ENCODE data around the gene CTTN.

The CTTN gene

DNA sequence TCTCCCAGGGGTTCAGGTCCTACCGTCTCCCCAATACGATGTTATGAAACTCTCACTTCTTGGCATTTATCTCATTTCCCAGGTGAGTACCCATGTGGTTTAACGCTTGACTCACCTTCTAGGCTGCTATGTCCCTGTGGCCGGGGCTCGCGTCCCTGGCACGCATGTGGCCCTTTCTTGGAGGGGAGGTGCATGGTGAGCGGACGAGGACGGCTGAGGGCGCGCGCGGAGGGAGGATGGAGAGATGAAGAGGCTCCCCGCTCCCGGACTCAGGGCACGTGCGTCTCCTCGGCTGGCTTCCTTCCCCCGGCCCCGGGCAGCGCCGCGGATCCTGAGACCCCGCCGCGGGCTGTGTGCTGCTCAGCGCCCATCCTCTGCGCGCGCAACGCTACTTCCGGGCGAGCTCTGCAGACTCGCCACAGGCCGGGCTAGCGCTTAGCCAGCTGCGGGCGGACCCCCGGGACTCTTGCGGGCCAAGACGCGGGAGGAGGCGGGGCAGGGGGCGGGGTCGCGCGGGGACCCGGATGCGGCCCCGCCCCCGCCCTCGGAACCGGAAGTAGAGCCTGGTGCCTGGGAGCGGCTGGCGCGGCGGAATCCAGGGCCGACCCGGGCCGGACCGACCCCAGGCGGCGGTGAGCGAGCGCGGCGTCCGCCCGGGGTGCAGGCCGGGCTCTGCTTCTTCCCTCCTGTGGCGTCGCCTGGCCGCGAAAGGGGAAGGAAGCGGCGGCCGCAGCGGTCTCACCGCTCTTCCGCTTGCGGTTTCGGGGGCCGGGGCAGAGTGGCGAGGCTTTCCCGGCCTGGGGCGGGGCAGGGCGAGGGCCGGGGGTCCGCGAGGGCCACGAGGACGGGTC is at the start of gene CTTN:
CTTN (plus strand) TSS at position 547 of the 851 bp plus-strand sequence. CDS start 8,769 bp downstream, outside the sequence.
- peak; percentile 82 to 84 for DNase-seq

DNA sequence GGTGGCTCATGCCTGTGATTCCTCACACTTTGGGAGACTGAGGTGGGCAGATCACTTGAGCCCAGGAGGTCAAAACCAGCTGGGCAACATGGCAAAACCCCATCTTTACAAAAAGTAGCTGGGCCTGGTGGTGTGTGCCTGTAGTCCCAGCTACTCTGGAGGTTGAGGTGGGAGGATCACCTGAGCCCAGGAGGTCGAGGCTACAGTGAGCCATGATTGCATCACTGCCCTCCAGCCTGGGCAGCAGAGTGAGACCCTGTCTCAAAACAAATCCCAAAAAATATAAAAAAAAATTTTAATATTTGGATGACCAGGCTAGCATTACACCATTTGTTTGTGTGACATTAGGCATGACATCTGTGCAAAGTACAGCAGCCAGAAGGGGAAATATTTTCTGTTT is 49.7 kb upstream of the CTTN start:
- DNase-seq: no peak

DNA sequence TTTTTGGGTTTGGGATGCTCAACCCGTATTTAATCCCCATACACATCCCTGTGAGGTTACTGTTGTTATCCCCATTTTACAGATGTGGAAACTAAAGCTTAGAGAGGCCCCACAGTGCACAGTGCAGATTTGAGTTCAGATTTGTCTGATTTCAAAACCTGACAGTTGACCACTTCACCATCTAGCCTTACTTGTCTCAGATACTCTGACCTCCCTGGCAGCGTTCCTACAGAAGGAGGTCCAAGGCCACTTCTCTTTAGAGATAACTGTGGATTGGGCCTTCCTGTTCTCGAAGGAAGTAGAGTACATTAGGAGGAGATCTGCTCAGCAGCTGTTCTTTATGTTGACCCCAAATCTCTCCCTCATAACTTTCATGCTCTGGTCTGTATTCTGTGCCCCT is 46.7 kb upstream of the CTTN start:
- DNase-seq: no peak

DNA sequence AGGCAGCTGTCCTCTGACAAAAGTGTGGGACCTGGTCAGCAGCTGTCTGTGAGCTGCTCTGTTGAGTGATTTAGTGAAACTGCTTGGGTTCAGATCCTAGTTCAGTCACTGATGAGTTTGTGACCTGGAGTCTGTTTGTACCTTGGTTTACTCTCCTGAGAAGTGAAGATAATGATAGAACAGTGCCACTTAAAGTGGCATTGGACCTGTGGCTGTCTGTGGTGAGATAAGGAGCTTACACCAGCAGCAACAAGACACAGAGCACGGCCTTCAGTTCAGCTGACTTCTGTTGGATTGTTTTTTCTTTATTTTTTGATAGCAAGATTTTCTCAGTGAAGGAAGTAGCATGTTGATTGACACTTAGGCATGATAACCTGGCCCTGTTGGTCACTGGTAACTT is 46.2 kb upstream of the CTTN start:
- DNase-seq: no peak

DNA sequence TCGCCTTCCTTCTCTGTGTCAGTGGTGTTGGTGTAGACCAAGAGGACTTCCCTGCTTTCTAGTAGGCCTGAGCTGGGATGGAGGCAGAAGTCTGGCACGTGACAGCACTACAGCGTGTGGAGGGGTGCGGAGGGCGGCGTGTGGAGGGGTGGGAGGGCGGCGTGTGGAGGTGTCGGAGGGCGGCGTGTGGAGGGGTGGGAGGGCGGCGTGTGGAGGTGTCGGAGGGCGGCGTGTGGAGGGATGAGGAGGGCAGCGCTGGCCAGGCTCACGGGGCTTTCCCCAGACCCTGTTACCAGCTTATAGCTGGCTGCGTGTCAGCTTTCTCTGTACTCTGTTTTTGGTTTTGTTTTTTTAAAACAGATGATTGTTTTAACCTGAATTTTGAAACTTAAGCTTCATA is 45.7 kb upstream of the CTTN start:
- DNase-seq: no peak

DNA sequence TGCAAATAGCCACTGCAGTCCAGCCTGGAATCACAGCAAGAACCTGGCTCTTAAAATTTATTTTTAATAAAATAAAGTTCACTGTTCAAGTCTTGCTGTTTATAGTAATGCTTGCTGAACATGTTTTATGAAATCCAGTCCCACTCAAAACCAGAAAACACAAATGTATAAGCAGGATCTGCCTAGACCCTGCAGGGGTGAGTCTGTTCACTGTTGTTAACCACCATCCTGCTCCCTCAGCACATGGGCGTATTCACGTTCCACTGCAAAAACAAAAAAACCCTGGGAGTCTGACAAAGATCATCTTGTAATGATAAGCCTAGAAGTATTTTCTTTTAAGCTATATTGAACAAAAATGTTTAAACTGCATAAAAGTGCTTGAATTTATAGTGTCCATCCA is 45.0 kb upstream of the CTTN start:
- no peak for DNase-seq

DNA sequence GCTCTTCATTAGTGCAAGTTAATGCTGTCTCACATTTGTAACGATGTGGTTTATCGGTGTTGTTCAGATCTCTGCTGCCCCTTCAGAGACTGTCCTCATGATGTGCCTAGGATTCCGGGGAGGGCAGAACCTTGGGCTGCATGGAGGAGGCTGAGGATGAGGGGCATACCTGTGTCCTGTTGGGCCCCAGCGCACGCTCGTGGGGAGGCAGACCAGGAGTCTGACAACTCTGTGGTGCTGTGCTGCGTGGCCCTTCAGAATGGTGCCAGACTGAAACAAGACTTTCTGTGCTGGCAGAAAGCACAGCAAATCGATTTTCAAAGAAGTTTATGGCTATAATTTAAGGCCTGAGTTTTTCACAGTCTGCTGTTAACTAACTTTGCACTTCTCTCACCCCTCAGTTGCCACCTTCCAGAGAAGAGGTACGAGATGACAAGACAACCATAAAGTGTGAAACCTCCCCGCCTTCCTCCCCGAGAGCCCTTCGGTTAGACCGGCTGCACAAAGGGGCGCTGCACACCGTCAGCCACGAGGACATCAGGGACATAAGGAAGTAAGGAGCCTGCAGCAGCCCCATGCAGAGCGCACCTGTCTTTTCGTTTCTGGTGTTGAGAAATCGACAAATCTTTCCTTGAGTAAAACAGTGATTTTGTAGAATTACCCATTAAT is 44.3 kb upstream of the CTTN start:
- DNase-seq: no peak

DNA sequence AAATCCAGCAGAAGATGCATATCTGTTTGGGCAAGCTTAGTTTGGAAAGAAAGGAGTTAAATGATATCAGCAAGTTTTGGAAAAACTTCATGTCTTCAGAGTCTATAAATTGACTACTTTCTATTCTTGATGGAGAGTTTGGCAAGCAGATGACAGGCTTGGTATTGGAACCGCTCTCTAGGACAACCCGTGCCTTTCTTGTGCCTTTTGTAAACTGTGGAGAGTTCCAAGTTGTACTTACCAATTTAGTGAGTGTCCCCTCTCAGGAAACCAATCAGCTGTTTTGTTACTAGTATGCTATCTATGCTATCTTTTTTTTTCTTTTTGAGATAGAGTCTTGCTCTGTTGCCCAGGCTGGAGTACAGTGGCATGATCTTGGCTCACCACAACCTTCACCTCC is 43.7 kb upstream of the CTTN start:
- no peak for DNase-seq

DNA sequence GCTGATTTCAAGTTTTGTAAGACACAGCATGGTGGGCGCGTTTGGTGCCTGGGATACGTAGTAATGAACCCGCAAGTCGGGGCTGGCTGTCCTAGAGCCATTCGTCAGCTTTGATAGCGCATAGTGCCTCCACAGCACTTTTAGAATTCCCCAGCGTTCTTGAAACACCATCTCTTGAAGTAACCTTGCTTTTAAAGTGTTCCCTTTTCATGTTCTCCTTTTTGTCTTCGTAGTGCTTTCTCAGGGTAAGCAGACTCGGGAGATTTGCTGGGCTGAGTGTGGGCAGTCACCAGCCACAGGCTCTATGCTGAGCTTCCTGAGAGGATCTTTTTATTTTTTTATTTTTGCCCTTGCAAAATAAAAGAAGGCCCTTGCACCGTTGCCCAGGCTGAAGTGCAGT is 39.6 kb upstream of the CTTN start:
- no peak for DNase-seq

DNA sequence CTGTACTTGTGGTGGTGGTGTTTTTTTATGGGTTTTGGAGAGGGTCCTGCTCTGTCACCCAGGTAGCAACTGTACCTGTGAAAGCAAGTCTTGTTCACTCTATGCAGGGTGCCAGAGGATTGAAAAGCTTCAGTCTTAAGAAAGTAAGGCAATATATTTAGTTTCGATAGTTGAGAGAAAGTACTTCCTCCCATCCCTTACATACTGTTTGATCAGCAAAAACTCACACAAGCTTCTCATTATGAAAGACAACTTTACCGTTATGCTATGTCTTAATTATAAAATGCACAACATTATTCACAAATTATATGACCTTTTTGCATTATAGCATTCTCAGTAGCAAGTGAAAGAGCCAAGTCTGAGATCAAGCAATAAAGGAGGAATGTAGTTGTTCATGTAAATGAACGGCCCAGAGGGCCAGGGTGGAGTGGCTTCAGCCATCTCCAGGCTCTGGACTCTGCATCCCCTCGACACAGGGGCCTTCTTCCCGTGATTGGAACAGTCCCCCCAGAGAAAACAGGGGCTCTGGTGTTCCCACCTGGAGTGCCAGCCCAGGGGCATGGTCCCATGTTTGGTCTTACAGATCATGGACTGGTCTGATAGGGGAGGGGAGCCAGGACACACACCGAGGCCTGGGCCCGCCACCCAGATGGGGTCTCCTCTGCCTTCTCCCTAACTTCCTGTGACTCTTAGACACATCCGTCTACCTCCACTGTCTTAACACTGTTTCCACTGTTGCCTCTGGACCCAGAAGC is 38.7 kb upstream of the CTTN start:
- DNase-seq: no peak

DNA sequence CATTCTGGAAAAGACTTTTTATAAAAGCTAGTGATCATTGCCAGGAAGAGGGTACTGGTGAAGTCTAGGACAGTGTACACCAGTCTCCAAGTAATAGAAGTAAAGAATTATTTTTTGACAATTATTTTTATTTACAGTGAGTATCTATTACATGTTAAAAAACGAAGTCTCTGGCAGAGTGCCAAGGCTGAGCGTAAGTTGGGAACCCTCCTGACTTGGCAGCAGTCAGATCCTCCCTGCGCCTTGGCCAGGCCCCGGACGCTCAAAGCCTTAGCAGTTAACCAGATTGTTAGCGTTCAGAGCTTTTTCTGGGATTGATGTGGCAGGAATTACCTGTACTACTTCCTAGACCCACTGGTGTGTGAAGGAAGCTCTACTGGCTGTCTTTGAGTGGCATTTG is 38.1 kb upstream of the CTTN start:
- DNase-seq: no peak

DNA sequence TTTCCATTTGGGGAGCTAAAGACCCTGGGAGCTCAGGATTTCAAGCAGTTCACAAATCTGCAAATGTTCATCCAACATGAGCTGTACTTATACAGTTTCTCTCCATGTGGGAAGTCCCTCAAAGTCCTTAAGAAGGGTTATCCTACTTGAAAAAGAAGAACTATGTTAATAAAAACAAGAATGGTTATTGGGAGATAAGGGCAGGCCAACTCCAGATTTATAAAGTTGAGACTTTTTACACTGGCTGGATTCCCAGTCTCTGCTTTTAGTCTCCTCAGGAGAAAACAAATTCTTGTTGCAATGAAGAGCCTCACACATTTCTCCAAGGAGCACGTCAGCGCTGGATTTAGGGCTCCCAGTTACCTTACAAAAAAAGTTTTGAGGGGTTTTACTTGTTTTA is 34.2 kb upstream of the CTTN start:
- no peak for DNase-seq

DNA sequence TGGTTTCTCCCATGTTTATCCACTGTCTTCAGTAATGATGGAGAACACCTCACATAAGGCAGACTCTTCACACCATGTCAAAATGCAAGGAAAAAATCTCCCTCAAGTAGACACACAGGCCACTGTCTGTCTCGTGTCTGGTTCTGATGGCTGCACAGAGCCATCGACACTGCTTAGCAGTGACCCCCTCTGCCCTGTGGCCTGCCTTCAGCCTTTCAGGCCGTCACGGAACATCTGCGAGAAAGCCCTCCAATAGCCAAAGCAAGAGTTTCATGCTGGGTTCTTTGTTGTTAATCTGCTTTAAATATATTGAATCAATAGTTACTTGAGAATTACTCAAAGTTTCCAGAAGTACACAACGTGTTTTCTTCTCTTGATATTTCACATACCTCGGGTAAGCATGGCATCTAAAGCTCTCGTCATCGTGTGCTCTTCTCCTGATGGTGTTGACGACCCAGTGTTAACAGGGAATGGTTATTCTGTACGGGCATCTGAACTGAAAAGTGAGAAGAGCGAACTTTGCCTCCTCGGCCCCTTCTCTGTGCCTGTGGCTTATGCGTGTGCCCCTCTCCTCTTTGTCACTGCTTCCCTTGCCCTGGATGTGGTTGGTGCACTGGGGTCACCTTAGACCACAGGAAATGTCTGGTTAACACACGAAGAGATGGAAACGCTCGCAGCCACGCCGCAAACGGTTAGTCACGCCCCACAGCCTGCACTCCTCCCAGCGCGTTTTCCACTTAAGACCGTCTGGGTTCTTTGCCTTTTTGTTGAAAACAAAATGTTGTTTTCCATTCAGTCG is 33.4 kb upstream of the CTTN start:
- DNase-seq: peak; percentile 71 to 80

DNA sequence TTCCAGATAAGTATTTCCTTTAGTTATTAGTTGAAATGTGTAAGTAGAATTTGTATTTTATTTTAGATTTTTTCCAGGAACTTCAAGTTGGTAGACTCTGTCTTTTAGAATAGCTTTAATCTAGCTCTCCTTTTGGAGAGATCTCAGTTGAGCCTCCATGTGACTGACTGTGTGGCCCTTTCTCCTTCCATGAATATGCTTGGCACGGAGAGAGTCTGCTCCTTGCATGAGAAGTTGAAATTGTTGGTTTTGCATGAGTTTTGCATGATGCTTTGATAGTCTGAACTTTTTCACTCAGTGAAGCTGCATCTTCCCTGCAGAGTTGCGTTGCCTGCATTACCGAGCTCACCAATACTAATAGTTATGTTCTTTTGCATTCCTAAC is 32.8 kb upstream of the CTTN start:
- DNase-seq: no peak

DNA sequence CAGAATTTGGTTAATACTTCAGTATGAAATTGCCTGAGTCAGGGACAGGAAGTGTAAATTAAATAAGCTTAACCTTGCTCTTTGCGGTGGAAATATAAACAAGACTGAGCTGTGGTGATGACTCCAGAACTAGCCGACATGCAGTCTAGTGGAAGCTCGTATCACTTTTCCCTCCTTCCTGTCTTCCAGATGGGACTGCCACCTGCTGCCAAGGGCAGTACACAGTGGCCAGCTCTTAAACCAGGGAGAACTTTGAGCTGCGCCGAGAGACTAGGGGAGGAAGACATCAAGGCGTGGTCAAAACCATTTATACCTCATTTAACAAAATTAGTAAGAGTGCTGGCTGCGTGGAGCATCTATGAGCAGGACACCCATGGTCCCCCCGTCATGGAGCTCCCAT is 31.3 kb upstream of the CTTN start:
- DNase-seq: no peak

DNA sequence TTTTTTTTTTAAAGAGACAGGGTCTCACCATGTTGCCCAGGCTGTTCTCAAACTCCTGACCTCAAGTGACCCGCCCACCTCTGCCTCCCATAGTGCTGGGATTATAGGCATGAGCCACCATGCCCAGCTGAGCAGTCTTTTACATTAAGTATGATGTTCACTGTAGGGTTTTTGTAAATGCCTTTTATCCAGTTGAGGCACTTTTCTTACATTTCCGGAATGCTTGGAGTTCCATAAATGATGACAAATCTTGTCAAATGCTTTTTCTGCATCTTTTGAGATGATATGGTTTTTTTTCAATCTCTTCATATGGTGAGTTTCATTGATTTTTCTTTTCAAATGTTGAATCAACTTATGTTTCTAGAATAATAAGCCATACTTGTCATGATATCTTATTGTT is 29.4 kb upstream of the CTTN start:
- DNase-seq: no peak

DNA sequence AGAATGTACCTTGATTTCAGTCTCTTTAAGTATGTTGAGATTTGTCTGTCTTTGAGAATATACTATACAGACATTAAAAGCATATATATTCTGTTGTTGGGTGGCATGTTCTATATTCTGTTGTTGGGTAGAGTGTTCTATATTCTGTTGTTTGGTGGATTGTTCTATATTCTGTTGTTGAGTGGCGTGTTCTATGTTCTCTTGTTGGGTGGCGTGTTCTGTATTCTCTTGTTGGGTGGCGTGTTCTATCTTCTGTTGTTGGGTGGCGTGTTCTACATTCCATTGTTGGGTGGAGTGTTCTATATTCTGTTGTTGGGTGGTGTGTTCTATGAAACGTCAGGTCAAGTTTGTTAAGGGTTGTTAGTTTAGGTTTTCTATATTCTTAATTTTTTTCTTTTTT is 27.1 kb upstream of the CTTN start:
- no peak for DNase-seq

DNA sequence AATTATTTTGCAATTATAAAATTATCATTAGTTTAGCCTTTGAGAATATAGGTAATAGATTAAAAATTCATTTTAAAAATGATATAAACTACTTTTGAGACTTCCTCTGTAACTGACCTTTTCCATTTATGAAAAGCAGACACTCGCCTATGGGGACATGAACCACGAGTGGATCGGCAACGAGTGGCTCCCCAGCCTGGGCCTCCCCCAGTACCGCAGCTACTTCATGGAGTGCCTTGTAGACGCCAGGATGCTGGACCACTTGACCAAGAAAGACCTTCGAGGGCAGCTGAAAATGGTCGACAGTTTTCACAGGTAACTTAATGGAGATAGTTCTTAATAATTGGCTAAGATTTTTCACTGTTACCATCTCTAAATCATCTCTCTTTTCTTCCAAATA is 26.3 kb upstream of the CTTN start:
- no peak for DNase-seq

DNA sequence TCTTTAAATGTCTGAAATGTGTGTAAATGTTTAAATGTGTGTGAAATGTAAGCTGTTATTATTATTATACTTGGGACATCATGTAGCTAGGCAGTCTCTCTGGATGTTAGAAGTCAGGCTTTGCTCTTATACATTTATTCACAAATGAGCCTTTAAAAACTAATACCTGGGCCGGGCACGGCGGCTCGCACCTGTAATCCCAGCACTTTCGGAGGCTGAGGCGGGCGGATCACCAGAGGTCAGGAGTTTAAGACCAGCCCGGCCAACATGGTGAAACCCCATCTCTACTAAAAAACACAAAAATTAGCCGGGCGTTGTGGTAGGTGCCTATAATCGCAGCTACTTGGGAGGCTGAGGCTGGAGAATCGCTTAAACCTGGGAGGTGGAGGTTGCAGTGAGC is 21.7 kb upstream of the CTTN start:
- DNase-seq: no peak

DNA sequence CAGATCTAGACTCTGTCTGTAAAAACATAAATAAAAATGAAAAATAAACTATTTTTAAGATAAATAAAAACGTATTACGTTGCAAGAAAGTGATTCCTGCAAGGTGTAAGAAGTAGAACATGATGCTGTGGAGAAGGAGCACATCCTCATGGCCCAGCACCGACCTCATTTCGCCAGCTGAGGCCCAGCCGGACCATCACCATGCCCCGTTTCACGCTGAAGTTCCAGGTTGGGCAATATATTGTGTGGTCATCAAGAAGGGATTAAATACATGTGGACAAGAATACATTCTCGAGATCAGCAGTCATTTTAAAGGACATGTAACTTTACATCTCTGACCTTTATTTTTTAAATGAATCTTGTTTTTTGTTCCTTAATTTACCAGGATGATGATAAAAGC is 20.7 kb upstream of the CTTN start:
- no peak for DNase-seq

DNA sequence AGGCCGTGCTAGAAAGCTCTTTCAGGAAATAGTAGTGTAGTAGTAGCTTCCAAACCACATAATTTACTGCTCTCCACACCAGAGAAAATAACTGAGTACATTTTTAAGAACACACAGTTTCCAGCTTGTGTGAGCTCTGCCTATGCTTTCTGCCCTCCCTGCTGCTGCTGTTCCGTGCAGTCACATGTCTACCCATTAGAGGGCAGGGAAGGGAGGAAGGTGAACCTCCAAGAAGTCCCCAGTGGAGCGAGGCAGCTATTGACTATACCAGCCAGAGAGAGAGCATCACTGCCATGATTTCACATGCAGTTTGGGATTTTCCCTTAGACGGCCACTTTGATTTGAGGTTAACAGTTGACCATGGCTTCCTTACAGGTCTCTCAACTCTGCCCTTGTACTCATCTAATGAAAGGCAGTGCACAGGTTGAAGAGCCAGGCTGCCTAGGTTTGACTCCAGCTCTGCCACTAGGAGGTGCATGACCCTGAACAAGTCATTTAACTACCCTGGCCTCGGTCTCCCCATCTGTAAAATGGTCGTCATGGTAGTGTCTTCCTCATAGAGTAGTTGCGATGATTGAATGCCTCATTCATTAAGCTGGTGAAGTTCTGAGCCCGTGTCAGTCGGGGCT is 19.7 kb upstream of the CTTN start:
- DNase-seq: no peak

DNA sequence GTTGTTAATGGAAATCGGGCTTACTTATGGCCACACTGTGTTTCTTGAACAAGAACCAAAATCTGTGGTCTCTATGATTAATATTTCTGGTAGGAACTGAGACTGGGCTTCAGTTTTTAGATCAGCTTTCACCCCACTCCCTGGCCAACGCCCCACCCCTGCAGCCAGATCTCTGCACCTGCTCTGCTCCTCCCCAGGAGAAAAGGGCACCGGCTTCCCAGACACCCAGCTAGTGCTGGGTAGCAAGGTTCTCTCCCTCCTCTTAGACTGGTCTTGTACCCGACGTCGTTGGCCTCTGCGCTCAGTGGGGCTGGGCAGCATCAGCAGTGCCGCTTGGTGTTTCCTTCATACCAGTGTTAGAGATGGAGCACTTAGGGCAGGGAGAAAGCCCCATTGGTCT is 17.0 kb upstream of the CTTN start:
- DNase-seq: no peak
